IPS-20b (cell line): ENCODE results near the gene EDC3.
"Not testable (repeated sequence)": the region's sequence is repeated elsewhere in the genome, so short reads cannot be mapped to it uniquely, and the experiment has no call there.

Experiments used
- H3K27ac ChIP-seq: one replicate; pipeline ENCODE4 v1.5.1; 2013; ENCODE audit warnings: low read length
- H3K27me3 ChIP-seq: 2 replicates; pipeline ENCODE4 v1.6.1; 2013; ENCODE audit warnings: mild to moderate bottlenecking, low read length, inconsistent platforms; ENCODE audit not compliant: insufficient read depth
- H3K36me3 ChIP-seq: 2 replicates; pipeline ENCODE4 v1.6.1; 2013; ENCODE audit warnings: low read depth, mild to moderate bottlenecking, inconsistent platforms, low read length, moderate library complexity; ENCODE audit not compliant: insufficient read depth
- H3K4me1 ChIP-seq: 2 replicates; pipeline ENCODE4 v1.6.1; 2013; ENCODE audit warnings: mild to moderate bottlenecking, control low read depth, inconsistent platforms, low read length, moderate library complexity; ENCODE audit not compliant: insufficient read depth
- H3K4me3 ChIP-seq: 2 replicates; pipeline ENCODE4 v1.5.1; 2013; ENCODE audit warnings: mild to moderate bottlenecking, low read length, inconsistent platforms
- H3K9ac ChIP-seq: 2 replicates; pipeline ENCODE4 v1.6.1; 2013; ENCODE audit warnings: low read depth, mild to moderate bottlenecking, inconsistent platforms, low read length, moderate library complexity
- H3K9me3 ChIP-seq: 2 replicates; pipeline ENCODE4 v1.6.1; 2013; ENCODE audit warnings: mild to moderate bottlenecking, low read depth, low read length, inconsistent platforms; ENCODE audit not compliant: insufficient read depth

The EDC3 gene

DNA sequence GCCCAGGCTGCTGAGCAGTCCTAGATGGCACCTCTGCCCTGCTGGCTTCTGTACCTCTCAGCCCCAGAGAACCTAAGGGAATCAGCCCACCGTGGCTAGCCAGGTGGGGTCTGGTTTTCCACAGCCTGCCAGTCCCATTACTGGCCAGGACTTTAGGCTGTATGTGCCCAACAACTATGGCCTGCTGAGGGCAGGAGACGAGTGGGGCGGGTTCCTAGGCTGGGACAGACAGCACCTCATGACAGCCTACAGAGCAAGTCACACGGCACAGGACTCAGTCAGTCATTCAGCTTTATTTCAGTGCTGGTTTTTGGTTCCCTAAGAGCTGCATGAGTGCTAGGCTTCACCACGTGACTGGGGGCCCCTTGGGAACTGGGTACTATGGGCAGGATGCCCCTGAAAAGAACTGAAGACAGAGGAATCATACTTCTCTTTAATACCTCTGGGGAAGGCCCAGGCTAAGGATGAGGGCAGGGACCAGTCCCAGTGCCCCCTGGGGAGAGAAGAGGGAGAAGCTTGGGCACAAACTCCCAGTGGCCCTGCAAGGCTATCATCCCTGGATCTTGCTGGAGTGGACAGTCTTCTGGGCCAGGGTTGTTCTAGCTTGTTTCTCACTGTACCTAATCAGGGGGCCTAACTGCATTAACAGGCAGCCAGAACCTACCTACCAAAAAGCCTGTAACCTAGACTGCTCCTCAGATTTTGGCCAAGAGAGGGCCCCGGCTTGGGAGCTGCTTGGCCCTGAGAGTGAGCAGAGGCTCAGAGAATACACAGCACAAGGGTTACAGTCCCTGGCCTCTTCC, 65.3 kb downstream of the EDC3 start:
- Histone ChIP-seq H3K9ac (no peak overlapping the region), H3K27me3 (no peaks in the 10 kb centered on the region), H3K4me3 (no peak overlapping the region), H3K36me3 (peaks cover 92% of the 10 kb centered on the region), H3K4me1 (no peaks in the 10 kb centered on the region), H3K9me3 (no peaks in the 10 kb centered on the region), H3K27ac (no peak overlapping the region)

DNA sequence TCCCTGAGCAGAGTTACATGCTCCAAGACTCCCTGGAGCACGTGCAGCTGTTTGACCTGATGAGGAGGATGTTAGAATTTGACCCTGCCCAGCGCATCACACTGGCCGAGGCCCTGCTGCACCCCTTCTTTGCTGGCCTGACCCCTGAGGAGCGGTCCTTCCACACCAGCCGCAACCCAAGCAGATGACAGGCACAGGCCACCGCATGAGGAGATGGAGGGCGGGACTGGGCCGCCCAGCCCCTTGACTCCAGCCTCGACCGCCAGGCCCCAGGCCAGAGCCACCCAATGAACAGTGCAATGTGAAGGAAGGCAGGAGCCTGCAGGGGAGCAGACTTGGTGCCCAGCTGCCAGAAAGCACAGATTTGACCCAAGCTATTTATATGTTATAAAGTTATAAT, 66.1 kb downstream of the EDC3 start:
- not testable (repeated sequence) for H3K4me3 ChIP-seq, H3K4me1 ChIP-seq, H3K9ac ChIP-seq, H3K9me3 ChIP-seq, H3K27ac ChIP-seq, H3K27me3 ChIP-seq
- peaks cover 93% of the 10 kb centered on the region for H3K36me3 ChIP-seq

DNA sequence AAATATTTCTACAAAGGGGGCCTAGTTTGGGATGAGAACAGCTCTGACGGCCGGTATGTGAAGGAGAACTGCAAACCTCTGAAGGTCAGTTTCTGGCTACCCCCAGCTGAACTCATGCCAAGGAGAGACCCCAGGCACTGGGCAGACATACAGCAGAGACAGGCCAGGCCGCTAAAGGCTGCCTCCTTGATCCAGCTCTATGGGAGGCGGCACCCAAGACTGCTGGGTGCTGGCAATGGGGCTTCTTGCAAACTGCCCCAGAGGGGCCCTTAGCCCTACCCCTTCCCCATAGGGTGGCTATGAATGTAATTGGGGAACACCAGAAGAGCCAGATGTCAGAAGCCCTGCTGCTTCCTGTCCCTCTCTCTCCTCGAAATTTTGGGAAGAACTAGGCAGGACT, 66.9 kb downstream of the EDC3 start:
- Histone ChIP-seq H3K36me3 (peaks cover 93% of the 10 kb centered on the region), H3K27ac (no peak overlapping the region)

DNA sequence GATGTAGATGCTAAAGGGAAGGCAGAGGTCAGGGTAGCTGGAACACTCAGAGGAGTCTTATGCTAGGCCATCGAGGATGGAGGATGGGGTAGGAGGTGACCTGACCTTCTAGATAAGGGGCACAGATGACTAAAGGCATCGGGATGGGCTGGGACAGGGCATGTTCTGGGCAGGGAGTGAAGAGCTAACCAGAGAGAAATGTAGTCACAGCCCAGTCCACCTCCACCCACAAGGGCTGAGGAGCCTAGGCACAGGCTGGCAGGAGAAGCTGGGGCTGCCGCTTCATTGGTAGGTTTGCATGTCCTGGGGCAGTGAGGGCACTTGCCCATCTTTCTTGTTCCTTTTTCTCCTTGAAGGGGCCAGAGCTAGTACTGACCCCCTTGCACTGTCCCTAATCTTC, 67.6 kb downstream of the EDC3 start:
- H3K9ac ChIP-seq, result no peak overlapping the region
- no peaks in the 10 kb centered on the region for H3K27me3 ChIP-seq
- no peak overlapping the region for H3K27ac ChIP-seq
- no peaks in the 10 kb centered on the region for H3K9me3 ChIP-seq
- H3K4me3 ChIP-seq, result no peak overlapping the region
- no peaks in the 10 kb centered on the region for H3K4me1 ChIP-seq
- peaks cover 95% of the 10 kb centered on the region for H3K36me3 ChIP-seq

More for the DNA sequence above, 66.9 kb downstream of the EDC3 start:
- Histone ChIP-seq H3K4me3 (no peak overlapping the region), H3K9ac (no peak overlapping the region), H3K27me3 (no peaks in the 10 kb centered on the region), H3K4me1 (no peaks in the 10 kb centered on the region), H3K9me3 (no peaks in the 10 kb centered on the region)

GRCh38 chr15:74627766-74628165, 68.1 kb downstream of the EDC3 start:
- Histone ChIP-seq H3K9me3 (no peaks in the 10 kb centered on the region), H3K36me3 (peaks cover 95% of the 10 kb centered on the region), H3K27ac (no peak overlapping the region), H3K4me3 (no peak overlapping the region), H3K9ac (no peak overlapping the region), H3K4me1 (no peaks in the 10 kb centered on the region), H3K27me3 (no peaks in the 10 kb centered on the region)

DNA sequence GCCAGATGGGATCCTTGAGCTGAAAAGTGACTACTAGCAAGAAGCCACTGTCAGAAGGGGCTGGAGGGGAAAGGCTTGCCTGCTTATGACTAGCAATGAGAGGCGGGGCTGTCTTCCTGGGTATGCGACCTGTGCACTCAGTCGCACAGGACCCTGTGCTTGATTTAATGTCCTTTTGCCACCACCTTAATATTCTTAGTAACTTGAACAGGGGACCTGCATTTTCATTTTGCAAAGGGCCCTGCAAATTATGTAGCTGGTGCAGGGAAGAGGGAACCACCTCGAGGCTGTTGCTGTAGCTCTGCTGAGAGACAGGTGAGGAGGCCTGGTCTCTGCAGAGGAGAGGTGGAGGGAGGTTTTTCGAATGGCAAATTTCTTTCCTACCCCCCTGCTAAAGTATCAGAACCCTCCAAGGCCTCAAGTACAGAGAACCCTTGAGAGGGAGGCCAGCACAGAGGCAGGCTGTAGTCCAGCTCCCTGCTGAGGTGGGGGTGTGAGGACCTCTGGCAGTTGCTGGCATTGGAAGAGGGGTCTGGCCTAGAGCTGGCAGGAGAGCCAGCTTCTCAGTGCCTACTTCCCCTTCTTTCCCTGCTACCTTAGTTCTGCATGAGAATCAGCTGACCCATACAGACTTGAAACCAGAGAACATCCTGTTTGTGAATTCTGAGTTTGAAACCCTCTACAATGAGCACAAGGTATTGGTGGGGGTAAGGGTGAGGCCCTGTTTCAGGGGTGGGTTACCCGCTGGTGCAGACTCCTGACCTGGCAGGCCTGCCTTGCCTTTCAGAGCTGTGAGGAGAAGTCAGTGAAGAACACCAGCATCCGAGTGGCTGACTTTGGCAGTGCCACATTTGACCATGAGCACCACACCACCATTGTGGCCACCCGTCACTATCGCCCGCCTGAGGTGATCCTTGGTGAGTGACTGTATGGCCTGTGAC, 68.8 kb downstream of the EDC3 start:
- no peak overlapping the region for H3K4me3 ChIP-seq
- no peaks in the 10 kb centered on the region for H3K27me3 ChIP-seq
- H3K4me1 ChIP-seq, result no peaks in the 10 kb centered on the region
- H3K27ac ChIP-seq, result no peak overlapping the region
- no peaks in the 10 kb centered on the region for H3K9me3 ChIP-seq
- H3K36me3 ChIP-seq, result peaks cover 95% of the 10 kb centered on the region
- H3K9ac ChIP-seq, result no peak overlapping the region

DNA sequence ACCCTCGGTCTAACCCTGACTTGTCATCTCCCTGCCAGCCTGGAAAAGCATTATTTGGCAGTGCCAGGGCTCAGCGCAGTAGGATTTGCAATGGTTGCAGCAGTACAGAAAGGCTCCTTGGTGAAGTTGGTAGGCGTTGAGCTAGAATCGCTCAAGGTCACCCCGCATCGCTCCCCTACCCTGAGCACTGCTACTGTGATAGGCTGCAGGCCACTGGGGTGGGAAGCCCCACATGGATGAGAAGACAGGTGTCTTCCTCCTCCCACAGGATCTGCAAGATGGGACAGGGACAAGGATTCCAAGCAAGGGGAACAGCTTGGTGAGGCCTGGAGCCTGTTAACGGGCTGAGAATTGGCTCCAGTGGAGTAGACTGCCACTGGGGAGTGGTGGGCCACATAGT, 69.5 kb downstream of the EDC3 start:
- no peak overlapping the region for H3K27ac ChIP-seq
- peaks cover 99% of the 10 kb centered on the region for H3K36me3 ChIP-seq
- no peaks in the 10 kb centered on the region for H3K27me3 ChIP-seq
- no peak overlapping the region for H3K9ac ChIP-seq
- no peak overlapping the region for H3K4me3 ChIP-seq
- no peaks in the 10 kb centered on the region for H3K4me1 ChIP-seq
- H3K9me3 ChIP-seq, result no peaks in the 10 kb centered on the region

- no peak overlapping the region for H3K9ac ChIP-seq
- H3K36me3 ChIP-seq, result peaks cover 99% of the 10 kb centered on the region
- no peak overlapping the region for H3K27ac ChIP-seq
- no peaks in the 10 kb centered on the region for H3K4me1 ChIP-seq
- no peaks in the 10 kb centered on the region for H3K27me3 ChIP-seq
- H3K9me3 ChIP-seq, result no peaks in the 10 kb centered on the region
- no peak overlapping the region for H3K4me3 ChIP-seq
Observed at GRCh38 chr15:74625693-74626092, 70.1 kb downstream of the EDC3 start.

DNA sequence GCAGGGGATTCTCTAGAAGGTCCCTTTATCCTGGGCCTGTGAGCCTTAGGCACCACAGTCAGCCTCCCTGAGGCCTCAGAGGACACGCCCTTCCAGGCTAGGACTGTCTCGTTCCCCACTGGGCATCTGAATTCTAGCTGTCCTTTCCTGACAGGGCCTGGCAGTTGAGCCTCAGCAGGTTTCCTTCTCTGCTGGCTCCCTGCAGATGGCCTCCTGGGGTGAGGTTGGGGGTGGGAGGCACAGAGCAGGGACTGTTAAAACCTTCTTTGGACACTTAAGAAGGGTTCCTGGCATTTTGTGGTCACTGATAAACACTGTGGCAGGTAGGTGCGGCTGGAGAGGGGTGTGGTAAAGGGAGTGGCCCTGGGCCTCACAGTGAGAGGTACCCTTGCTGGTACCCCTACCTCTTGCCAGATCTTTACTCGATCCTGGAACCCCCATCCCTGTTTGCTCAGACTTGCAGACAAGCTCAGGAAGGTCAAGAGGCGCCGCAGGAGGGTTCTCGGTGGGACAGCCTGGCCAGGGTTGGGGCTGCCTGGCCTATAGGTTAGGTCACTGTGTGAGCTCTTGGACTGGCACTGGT, 71.7 kb downstream of the EDC3 start:
- Histone ChIP-seq H3K9ac (no peak overlapping the region), H3K9me3 (no peaks in the 10 kb centered on the region), H3K4me3 (no peak overlapping the region), H3K27me3 (no peaks in the 10 kb centered on the region), H3K4me1 (no peaks in the 10 kb centered on the region), H3K36me3 (peaks cover 100% of the 10 kb centered on the region), H3K27ac (no peak overlapping the region)

- H3K36me3 ChIP-seq, result peaks cover 89% of the 10 kb centered on the region
- no peak overlapping the region for H3K27ac ChIP-seq
- H3K9ac ChIP-seq, result no peak overlapping the region
- H3K4me1 ChIP-seq, result no peaks in the 10 kb centered on the region
- no peaks in the 10 kb centered on the region for H3K9me3 ChIP-seq
- no peak overlapping the region for H3K4me3 ChIP-seq
- H3K27me3 ChIP-seq, result no peaks in the 10 kb centered on the region
Observed at GRCh38 chr15:74622758-74623157, 73.1 kb downstream of the EDC3 start.

- Histone ChIP-seq H3K27ac (no peak overlapping the region), H3K27me3 (no peaks in the 10 kb centered on the region), H3K9ac (no peak overlapping the region), H3K9me3 (no peaks in the 10 kb centered on the region), H3K36me3 (peaks cover 81% of the 10 kb centered on the region), H3K4me3 (no peak overlapping the region), H3K4me1 (peaks cover 2% of the 10 kb centered on the region; the same call in 1 of the 2 replicates)
Observed at GRCh38 chr15:74621936-74622335, 73.9 kb downstream of the EDC3 start.
